ENCODE results near the gene HDGF. TPM values are rescaled to one million over a fixed set of nuclear protein-coding genes. Genes with fewer than 3 reads are reported as not detected.

Gene HDGF
- 248 and 260 TPM in 2 replicates for total RNA-seq

- intact Hi-C loops (cut with micrococcal nuclease), result loop anchor here (1.0 to 2.0 kb wide), 5 partner anchors 10 to 413 kb away; partner anchors contain the start of genes CCT3, ISG20L2, MEF2D and METTL25B
Measured at GRCh38 chr1:156751451-156751756, at the start of gene HDGF. Gene HDGF, minus strand, starts transcription at chr1:156751675. Its CDS starts 246 bp downstream, at chr1:156751429.

- intact Hi-C loops (cut with micrococcal nuclease), result loop anchor here (1.0 to 2.0 kb wide), 9 partner anchors 10 to 130 kb away; partner anchors contain the start of genes LRRC71 and NTRK1
Measured at GRCh38 chr1:156797212-156797871, 45.9 kb upstream of the HDGF start.

- intact Hi-C loops (cut with micrococcal nuclease), result loop anchor here (1.0 to 2.0 kb wide), 9 partner anchors 11 to 131 kb away; partner anchors contain the start of genes LRRC71 and NTRK1
Measured at GRCh38 chr1:156796340-156797097, 45.0 kb upstream of the HDGF start.

GRCh38 chr1:156795787-156796186, 44.3 kb upstream of the HDGF start:
- intact Hi-C loops (cut with micrococcal nuclease), result loop anchor here (2.0 kb wide), 1 partner anchor 107 kb away; no protein-coding TSS in a partner anchor

- intact Hi-C loops (cut with micrococcal nuclease), result no loop called here
Measured at GRCh38 chr1:156795374-156795733, 43.9 kb upstream of the HDGF start.

- intact Hi-C loops (cut with micrococcal nuclease), result no loop called here
Measured at GRCh38 chr1:156794506-156795373, 43.3 kb upstream of the HDGF start.

GRCh38 chr1:156789621-156790318, 38.3 kb upstream of the HDGF start:
- intact Hi-C loops (cut with micrococcal nuclease), result no loop called here

- intact Hi-C loops (cut with micrococcal nuclease), result no loop called here
Measured at GRCh38 chr1:156788136-156788535, 36.7 kb upstream of the HDGF start.

GRCh38 chr1:156786640-156787039, 35.2 kb upstream of the HDGF start:
- intact Hi-C loops (cut with micrococcal nuclease), result no loop called here

GRCh38 chr1:156785458-156785857, 34.0 kb upstream of the HDGF start:
- intact Hi-C loops (cut with micrococcal nuclease), result no loop called here

- intact Hi-C loops (cut with micrococcal nuclease), result no loop called here
Measured at GRCh38 chr1:156781585-156782186, 30.2 kb upstream of the HDGF start.

- intact Hi-C loops (cut with micrococcal nuclease), result no loop called here
Measured at GRCh38 chr1:156777573-156777972, 26.1 kb upstream of the HDGF start.

- intact Hi-C loops (cut with micrococcal nuclease), result no loop called here
Measured at GRCh38 chr1:156776942-156777341, 25.5 kb upstream of the HDGF start.

GRCh38 chr1:156775799-156776198, 24.3 kb upstream of the HDGF start:
- intact Hi-C loops (cut with micrococcal nuclease), result no loop called here

GRCh38 chr1:156773607-156774006, 22.1 kb upstream of the HDGF start:
- intact Hi-C loops (cut with micrococcal nuclease), result no loop called here

- intact Hi-C loops (cut with micrococcal nuclease), result no loop called here
Measured at GRCh38 chr1:156772728-156773497, 21.4 kb upstream of the HDGF start.

GRCh38 chr1:156772222-156772621, 20.7 kb upstream of the HDGF start:
- intact Hi-C loops (cut with micrococcal nuclease), result no loop called here

- intact Hi-C loops (cut with micrococcal nuclease), result loop anchor here (1.0 kb wide), 1 partner anchor 144 kb away; no protein-coding TSS in a partner anchor
Measured at GRCh38 chr1:156768610-156769295, 17.3 kb upstream of the HDGF start.
